CD4-positive, alpha-beta T cell treated with Interleukin-6 for 4 hours (primary cell): ENCODE data around the gene RNLS.

ENCODE experiments used
- DNase-seq: peaks from one replicate; pipeline ENCODE4 v3.0.0-alpha.2; 2020; ENCODE audit warnings: mixed read lengths

Gene RNLS

GRCh38 chr10:88546497-88546896 is 36.6 kb downstream of the RNLS start:
- no peak for DNase-seq

- no peak for DNase-seq
Observed at GRCh38 chr10:88545359-88545758, 37.8 kb downstream of the RNLS start.

- DNase-seq, result no peak
Observed at GRCh38 chr10:88544140-88544870, 38.8 kb downstream of the RNLS start.

GRCh38 chr10:88542522-88542921 is 40.6 kb downstream of the RNLS start:
- no peak for DNase-seq

- DNase-seq, result no peak
Observed at GRCh38 chr10:88541116-88541626, 41.9 kb downstream of the RNLS start.

GRCh38 chr10:88540351-88540750 is 42.8 kb downstream of the RNLS start:
- no peak for DNase-seq

- DNase-seq, result no peak
Observed at GRCh38 chr10:88538048-88538447, 45.1 kb downstream of the RNLS start.

GRCh38 chr10:88537322-88537721 is 45.8 kb downstream of the RNLS start:
- no peak for DNase-seq

GRCh38 chr10:88536437-88536836 is 46.7 kb downstream of the RNLS start:
- no peak for DNase-seq

- DNase-seq, result no peak
Observed at GRCh38 chr10:88534072-88534665, 48.9 kb downstream of the RNLS start.

GRCh38 chr10:88531392-88532052 is 51.6 kb downstream of the RNLS start:
- no peak for DNase-seq

GRCh38 chr10:88530629-88531391 is 52.3 kb downstream of the RNLS start:
- DNase-seq, result no peak

GRCh38 chr10:88530093-88530492 is 53.0 kb downstream of the RNLS start:
- DNase-seq, result no peak

- DNase-seq, result no peak
Observed at GRCh38 chr10:88528806-88529570, 54.1 kb downstream of the RNLS start.

GRCh38 chr10:88528201-88528600 is 54.9 kb downstream of the RNLS start:
- DNase-seq, result no peak

- no peak for DNase-seq
Observed at GRCh38 chr10:88527245-88527644, 55.9 kb downstream of the RNLS start.

- DNase-seq, result no peak
Observed at GRCh38 chr10:88526501-88527105, 56.5 kb downstream of the RNLS start.

GRCh38 chr10:88525371-88526069 is 57.6 kb downstream of the RNLS start:
- DNase-seq, result no peak

- DNase-seq, result no peak
Observed at GRCh38 chr10:88523739-88524400, 59.2 kb downstream of the RNLS start.

GRCh38 chr10:88522715-88523114 is 60.4 kb downstream of the RNLS start:
- DNase-seq, result no peak

- DNase-seq, result no peak
Observed at GRCh38 chr10:88521791-88522190, 61.3 kb downstream of the RNLS start.
